KOPT-K1 (cell line): Measurements from ENCODE around the gene STAU1.
"Not testable (repeated sequence)": the region's sequence is repeated elsewhere in the genome, so short reads cannot be mapped to it uniquely, and the experiment has no call there.

Source experiments
- H3K27ac ChIP-seq: fragments of 200-600 bp; sonication (generic); 2 replicates; pipeline ENCODE4 v1.5.1; 2016; ENCODE audit warnings: antibody characterized with exemption, mild to moderate bottlenecking, low read depth, low read length; ENCODE audit not compliant: poor library complexity, severe bottlenecking
- H3K36me3 ChIP-seq: fragments of 200-600 bp; sonication (generic); 2 replicates; pipeline ENCODE4 v1.5.1; 2017; ENCODE audit warnings: antibody characterized with exemption, mild to moderate bottlenecking, low read length, moderate library complexity; ENCODE audit not compliant: insufficient read depth
- H3K9me3 ChIP-seq: fragments of 200-600 bp; sonication (generic); 2 replicates; pipeline ENCODE4 v1.5.1; 2017; ENCODE audit warnings: antibody characterized with exemption, low read length, mild to moderate bottlenecking; ENCODE audit not compliant: insufficient read depth, poor library complexity, severe bottlenecking

The STAU1 gene

GRCh38 chr20:49187851-49188641 lies at the start of gene STAU1:
Gene STAU1, minus strand, starts transcription at chr20:49188334. Its CDS starts 22,133 bp downstream, at chr20:49166201.
- Histone ChIP-seq H3K36me3 (peaks cover 13% of the 10 kb centered on the region), H3K9me3 (no peaks in the 10 kb centered on the region), H3K27ac (peak within 1 kb of the TSS; percentile 89)

DNA sequence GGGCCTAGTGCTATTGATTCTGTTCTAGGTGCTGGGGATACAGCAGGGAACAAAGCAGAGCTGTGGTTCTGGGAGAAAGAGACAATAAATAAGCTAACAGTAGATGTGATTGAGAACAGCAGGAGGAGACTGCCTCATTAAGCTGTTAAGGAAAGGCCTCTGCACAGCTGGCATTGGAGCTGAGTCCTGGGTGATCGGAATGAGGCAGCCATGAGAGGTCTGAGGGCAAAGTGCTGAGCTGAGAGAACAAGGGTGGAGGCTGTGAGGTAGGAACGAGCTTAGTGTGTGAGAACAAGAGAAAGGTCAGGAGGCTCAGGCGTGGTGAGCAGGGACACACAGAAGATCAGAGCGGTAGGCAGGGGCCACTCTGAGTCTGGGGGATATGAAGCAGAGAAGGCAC lies 49.4 kb upstream of the STAU1 start:
- Histone ChIP-seq H3K9me3 (no peaks in the 10 kb centered on the region), H3K27ac (no peak overlapping the region), H3K36me3 (peaks cover 99% of the 10 kb centered on the region)

- H3K36me3 ChIP-seq, result peaks cover 97% of the 10 kb centered on the region
- no peak overlapping the region for H3K27ac ChIP-seq
- no peaks in the 10 kb centered on the region for H3K9me3 ChIP-seq
Measured at GRCh38 chr20:49236301-49236700, 48.2 kb upstream of the STAU1 start.

- H3K9me3 ChIP-seq, result no peaks in the 10 kb centered on the region
- H3K36me3 ChIP-seq, result peaks cover 97% of the 10 kb centered on the region
- no peak overlapping the region for H3K27ac ChIP-seq
Measured at GRCh38 chr20:49234831-49235230, 46.7 kb upstream of the STAU1 start.

- peaks cover 97% of the 10 kb centered on the region for H3K36me3 ChIP-seq
- H3K27ac ChIP-seq, result no peak overlapping the region
Measured at GRCh38 chr20:49233226-49233625, 45.1 kb upstream of the STAU1 start.

DNA sequence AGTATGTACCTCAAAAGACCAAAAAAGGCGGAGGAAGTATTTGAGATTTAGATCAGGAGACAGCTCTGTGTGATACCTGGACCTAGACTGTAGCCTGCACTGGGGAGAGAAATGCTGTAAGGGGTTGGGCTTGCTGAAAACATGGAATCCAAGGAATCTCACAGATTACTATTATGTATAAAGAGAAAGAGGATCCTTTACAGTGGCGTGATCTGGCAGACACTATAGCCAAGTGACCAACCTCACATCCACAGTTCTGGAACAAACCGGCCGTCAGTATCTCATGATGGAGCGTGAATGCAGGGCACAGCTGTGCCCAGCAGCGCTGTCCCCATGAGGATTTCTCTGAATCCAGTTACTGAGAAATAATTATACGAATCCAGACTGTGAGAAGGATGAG lies 43.3 kb upstream of the STAU1 start:
- Histone ChIP-seq H3K27ac (no peak overlapping the region), H3K9me3 (no peaks in the 10 kb centered on the region), H3K36me3 (peaks cover 96% of the 10 kb centered on the region)

More at GRCh38 chr20:49233226-49233625, 45.1 kb upstream of the STAU1 start:
- no peaks in the 10 kb centered on the region for H3K9me3 ChIP-seq

DNA sequence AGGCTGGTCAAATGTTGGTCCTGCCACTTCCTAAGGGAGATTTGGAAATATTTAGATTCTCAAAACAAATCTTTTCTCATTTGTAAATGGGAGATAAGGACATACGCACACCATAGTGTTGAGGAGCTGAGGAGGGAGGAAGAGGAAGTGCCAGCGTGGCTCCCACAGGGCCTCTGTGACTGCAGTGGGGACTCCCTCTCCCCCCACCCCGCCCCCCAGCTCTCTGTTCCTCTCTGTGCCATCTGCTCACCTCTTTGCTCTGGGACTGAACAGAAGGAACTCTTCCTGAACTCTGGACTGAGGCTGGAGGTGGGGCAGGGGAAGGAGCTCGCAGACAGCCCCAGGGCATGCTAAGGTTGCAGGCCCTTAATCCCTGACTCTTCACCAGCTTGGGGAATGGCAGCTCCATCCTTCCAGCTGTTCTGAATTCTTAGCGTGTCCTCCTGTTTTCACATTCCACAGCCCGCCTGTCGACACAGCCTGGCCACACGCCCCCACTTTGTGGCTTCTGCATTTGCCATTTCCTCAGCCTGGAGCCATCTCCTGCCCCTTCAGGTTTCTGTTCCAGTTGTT lies 42.5 kb upstream of the STAU1 start:
- Histone ChIP-seq H3K9me3 (no peaks in the 10 kb centered on the region), H3K36me3 (peaks cover 96% of the 10 kb centered on the region), H3K27ac (no peak overlapping the region)

- Histone ChIP-seq H3K9me3 (no peaks in the 10 kb centered on the region), H3K36me3 (peaks cover 96% of the 10 kb centered on the region), H3K27ac (no peak overlapping the region)
Measured at GRCh38 chr20:49230021-49230420, 41.9 kb upstream of the STAU1 start.

DNA sequence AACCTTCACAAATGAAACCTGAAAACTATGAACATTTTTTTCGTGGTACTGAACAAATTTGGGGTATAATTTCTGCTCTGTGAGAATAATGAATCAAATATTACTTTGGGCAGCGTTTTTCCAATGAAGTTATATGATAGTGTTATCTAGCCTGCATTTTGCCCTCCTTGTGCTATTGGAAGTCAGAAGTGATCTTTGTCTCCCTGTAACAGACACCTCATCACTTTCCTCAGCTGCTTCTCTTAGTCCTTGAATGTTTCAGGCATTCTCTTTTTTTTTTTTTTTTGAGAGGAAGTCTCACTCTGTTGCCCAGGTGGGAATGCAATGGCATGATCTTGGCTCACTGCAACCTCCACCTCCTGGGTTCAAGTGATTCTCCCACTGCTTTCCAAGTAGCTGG lies 41.2 kb upstream of the STAU1 start:
- no peaks in the 10 kb centered on the region for H3K9me3 ChIP-seq
- no peak overlapping the region for H3K27ac ChIP-seq
- H3K36me3 ChIP-seq, result peaks cover 96% of the 10 kb centered on the region

DNA sequence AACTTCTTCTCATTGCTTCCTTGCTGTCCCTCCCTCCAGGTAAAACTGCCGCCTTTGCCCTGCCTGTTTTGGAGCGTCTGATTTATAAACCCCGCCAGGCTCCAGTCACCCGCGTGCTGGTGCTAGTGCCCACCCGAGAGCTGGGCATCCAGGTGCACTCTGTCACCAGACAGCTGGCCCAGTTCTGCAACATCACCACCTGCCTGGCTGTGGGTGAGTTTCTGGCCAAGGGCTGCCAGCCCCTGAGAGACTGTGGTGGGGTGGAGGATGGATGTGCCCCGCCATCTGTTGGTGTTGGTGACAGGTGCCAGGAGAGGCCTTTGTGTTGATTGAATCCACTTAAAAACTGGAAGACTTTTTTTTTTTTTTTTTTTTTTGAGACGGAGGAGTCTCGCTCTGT lies 40.5 kb upstream of the STAU1 start:
- peaks cover 96% of the 10 kb centered on the region for H3K36me3 ChIP-seq
- no peak overlapping the region for H3K27ac ChIP-seq
- no peaks in the 10 kb centered on the region for H3K9me3 ChIP-seq

DNA sequence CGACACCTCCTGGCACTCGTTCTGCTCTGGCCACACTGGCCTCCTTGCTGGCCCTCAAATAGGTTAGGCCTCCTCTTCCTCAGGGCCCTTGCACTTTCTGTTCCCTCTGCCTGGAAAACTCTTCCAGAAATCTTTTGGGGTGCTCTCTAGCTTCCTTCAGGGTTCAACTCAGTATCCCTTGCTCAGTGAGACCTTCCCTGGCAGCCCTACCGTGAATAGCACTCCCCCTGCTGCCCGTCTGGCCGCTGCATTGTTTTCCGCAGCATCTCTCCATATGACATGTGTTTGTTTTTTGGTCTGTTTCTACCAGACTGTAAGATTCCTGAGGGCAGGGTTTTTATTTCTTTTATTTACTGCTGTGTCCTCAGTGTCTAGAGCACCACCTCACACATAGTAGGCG lies 37.8 kb upstream of the STAU1 start:
- Histone ChIP-seq H3K9me3 (no peaks in the 10 kb centered on the region), H3K27ac (no peak overlapping the region), H3K36me3 (peaks cover 97% of the 10 kb centered on the region)

- H3K27ac ChIP-seq, result peak overlapping the region; percentile 75
- H3K36me3 ChIP-seq, result peaks cover 44% of the 10 kb centered on the region
- no peaks in the 10 kb centered on the region for H3K9me3 ChIP-seq
Measured at GRCh38 chr20:49219924-49220831, 32.0 kb upstream of the STAU1 start.

- H3K36me3 ChIP-seq, result peaks cover 35% of the 10 kb centered on the region
- peak within 1 kb of the TSS; percentile 75 for H3K27ac ChIP-seq
- no peaks in the 10 kb centered on the region for H3K9me3 ChIP-seq
Measured at GRCh38 chr20:49219091-49219923, 31.2 kb upstream of the STAU1 start, which contains the start of gene DDX27. Gene DDX27, plus strand, starts transcription at chr20:49219416. Its CDS starts 33 bp downstream, at chr20:49219449.

DNA sequence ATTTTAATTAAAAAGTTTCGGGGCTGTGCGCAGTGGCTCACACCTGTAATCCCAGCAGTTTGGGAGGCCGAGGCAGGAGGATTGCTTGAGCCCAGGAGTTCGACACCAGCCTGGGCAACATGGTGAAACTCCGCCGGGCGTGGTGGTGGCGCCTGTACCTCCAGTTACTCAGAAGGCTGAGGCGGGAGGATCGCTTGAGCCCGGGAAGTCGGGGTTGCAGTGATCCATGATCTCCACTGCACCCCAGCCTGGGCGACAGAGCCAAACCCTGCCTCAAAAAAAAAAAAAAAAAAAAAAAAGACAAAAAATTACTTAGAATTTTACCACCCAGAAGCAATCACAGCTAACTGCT lies 30.6 kb upstream of the STAU1 start:
- H3K27ac ChIP-seq, result peak overlapping the region; percentile 75
- H3K36me3 ChIP-seq, result peaks cover 29% of the 10 kb centered on the region
- H3K9me3 ChIP-seq, result not testable (repeated sequence)
